CD14-positive monocyte (primary cell): ENCODE measurements around the gene KIAA1549. TPM values are rescaled to one million over a fixed set of nuclear protein-coding genes. Genes with fewer than 3 reads are reported as not detected.

ENCODE experiments used
- DNase-seq, 3 donors: peaks; one replicate each; pipeline ENCODE4 v3.0.0-alpha.2; 2011 to 2022
- H2AFZ ChIP-seq: 2 replicates; pipeline ENCODE4 v1.6.0; 2012; ENCODE audit warnings: mild to moderate bottlenecking, low read depth, low read length, inconsistent platforms; ENCODE audit not compliant: insufficient read depth, poor library complexity, severe bottlenecking
- H3K27ac ChIP-seq, 2 donors: 1 replicate in 1 of 2; 2 replicates in 1 of 2; pipeline ENCODE4 v1.5.1; 2012 to 2013; ENCODE audit warnings: low read length in 2 of 2, control low read depth in 1 of 2, inconsistent platforms in 1 of 2, low read depth in 1 of 2, mild to moderate bottlenecking in 1 of 2
- H3K27me3 ChIP-seq, 2 donors: one replicate each; pipeline versions ENCODE4 v1.6.0 to v1.6.1; 2011 to 2013; ENCODE audit warnings: low read length in 2 of 2; ENCODE audit not compliant: control insufficient read depth in 2 of 2, insufficient read depth in 2 of 2
- H3K36me3 ChIP-seq, 2 donors: replicated peaks in 1 of 2; 1 replicate in 1 of 2; 2 replicates in 1 of 2; pipeline versions ENCODE4 v1.5.1 to v1.6.1; 2012 to 2013; ENCODE audit warnings: low read length in 2 of 2, control low read depth in 1 of 2, inconsistent platforms in 1 of 2, mild to moderate bottlenecking in 1 of 2; ENCODE audit not compliant: insufficient read depth in 2 of 2, control insufficient read depth in 1 of 2
- H3K4me1 ChIP-seq, 2 donors: 1 replicate in 1 of 2; 2 replicates in 1 of 2; pipeline versions ENCODE4 v1.5.1 to v1.6.1; 2012 to 2013; ENCODE audit warnings: low read length in 2 of 2, control low read depth in 1 of 2, inconsistent platforms in 1 of 2, mild to moderate bottlenecking in 1 of 2, moderate library complexity in 1 of 2; ENCODE audit not compliant: insufficient read depth in 2 of 2, control insufficient read depth in 1 of 2
- H3K4me2 ChIP-seq: replicated peaks from 2 replicates; pipeline ENCODE3; 2012; ENCODE audit warnings: low read length, moderate library complexity, mild to moderate bottlenecking; ENCODE audit not compliant: poor library complexity, severe bottlenecking; ENCODE audit errors: extremely low read depth
- H3K4me3 ChIP-seq, 3 experiments: fragments of 200-600 bp in 1 of 3; sonication (generic) in 1 of 3; replicated peaks in 1 of 3; 1 replicate in 2 of 3; 2 replicates in 1 of 3; pipeline ENCODE4 v1.5.1; 2011 to 2013; ENCODE audit warnings: low read length in 3 of 3, mild to moderate bottlenecking in 3 of 3, control low read depth in 2 of 3, low read depth in 2 of 3, inconsistent platforms in 1 of 3, moderate library complexity in 1 of 3
- H3K79me2 ChIP-seq: 2 replicates; pipeline ENCODE4 v1.6.0; 2012; ENCODE audit warnings: mild to moderate bottlenecking, control low read depth, inconsistent platforms, low read length, moderate library complexity; ENCODE audit not compliant: insufficient read depth
- H3K9ac ChIP-seq: 2 replicates; pipeline ENCODE4 v1.6.0; 2017; ENCODE audit warnings: low read length, mild to moderate bottlenecking; ENCODE audit not compliant: insufficient read depth, poor library complexity, severe bottlenecking
- H3K9me3 ChIP-seq, 2 donors: replicated peaks in 1 of 2; 1 replicate in 1 of 2; 2 replicates in 1 of 2; pipeline versions ENCODE4 v1.5.1 to v1.6.1; 2012 to 2013; ENCODE audit warnings: low read length in 2 of 2, control low read depth in 1 of 2; ENCODE audit not compliant: control insufficient read depth in 1 of 2, insufficient read depth in 1 of 2
- H4K20me1 ChIP-seq: 2 replicates; pipeline ENCODE4 v1.6.0; 2012; ENCODE audit warnings: mild to moderate bottlenecking, low read length, control low read depth, moderate library complexity; ENCODE audit not compliant: insufficient read depth
- H3K27ac Mint-ChIP-seq, 7 donors: one replicate each; pipeline ENCODE4 v1.8.0; 2020; ENCODE audit warnings: mild to moderate bottlenecking in 7 of 7, mixed read lengths in 7 of 7, moderate library complexity in 6 of 7, inconsistent platforms in 2 of 7
- H3K27me3 Mint-ChIP-seq, 3 donors: one replicate each; pipeline ENCODE4 v1.8.0; 2021 to 2022; ENCODE audit warnings: low read depth in 3 of 3, mild to moderate bottlenecking in 3 of 3, mixed read lengths in 3 of 3, moderate library complexity in 3 of 3, inconsistent platforms in 1 of 3
- H3K36me3 Mint-ChIP-seq, 2 donors: one replicate each; pipeline ENCODE4 v1.8.0; 2020; ENCODE audit warnings: mixed read lengths in 2 of 2, inconsistent platforms in 1 of 2, mild to moderate bottlenecking in 1 of 2
- H3K4me1 Mint-ChIP-seq: one replicate; pipeline ENCODE4 v1.8.0; 2020; ENCODE audit warnings: mild to moderate bottlenecking, mixed read lengths
- H3K4me3 Mint-ChIP-seq, 2 donors: one replicate each; pipeline ENCODE4 v1.8.0; 2020; ENCODE audit warnings: mild to moderate bottlenecking in 2 of 2, mixed read lengths in 2 of 2, moderate library complexity in 1 of 2
- H3K9me3 Mint-ChIP-seq, 7 donors: one replicate each; pipeline ENCODE4 v1.8.0; 2020 to 2022; ENCODE audit warnings: mixed read lengths in 7 of 7, mild to moderate bottlenecking in 6 of 7, moderate library complexity in 6 of 7, inconsistent platforms in 2 of 7
- WGBS: methylation state at CpG from one replicate; pipeline ENCODE4 v1.1.5; 2013; ENCODE audit warnings: missing lambda C conversion rate; ENCODE audit not compliant: insufficient coverage; 5-methylcytosine and 5-hydroxymethylcytosine counted together
- intact Hi-C, 2 donors: fragments of 100-400 bp; cut with micrococcal nuclease; formaldehyde crosslinking; loops; one replicate each; pipeline versions ENCODE4 v1.15.0 to v1.15.1; 2023
- polyA plus RNA-seq, 3 donors: library from polyadenylated mRNA; depleted of rRNA in 1 of 3; unstranded in 2 of 3; stranded (reverse) in 1 of 3; fragments of 300-500 nt in 2 of 3; fragments of >200 nt in 1 of 3; fragmentation: Illumina TruSeq in 2 of 3; gene quantifications; 1 replicate in 2 of 3; 2 replicates in 1 of 3; pipeline ENCODE4 v1.2.3, GENCODE V29; 2012 to 2021
- TF ChIP-seq, protein P1 (sequence below): fragments of 200-600 bp; IDR thresholded peaks from one replicate; pipeline ENCODE4 v1.8.0; 2022; ENCODE audit warnings: antibody characterized with exemption, mild to moderate bottlenecking

KIAA1549 gene
- polyA plus RNA-seq, 3 donors, result 0.03 TPM; not detected in 1

GRCh38 chr7:138849701-138850100 lies 131.5 kb downstream of the KIAA1549 start:
- Histone ChIP-seq H3K4me1 (no peaks in the 10 kb centered on the region), H3K9me3 (no peaks in the 10 kb centered on the region), H3K36me3 (no peaks in the 10 kb centered on the region), H3K79me2 (no peaks in the 10 kb centered on the region), H3K4me2 (no peak overlapping the region), H3K27me3 (no peaks in the 10 kb centered on the region), H4K20me1 (no peaks in the 10 kb centered on the region), H3K9ac (no peak overlapping the region), H2AFZ (no peak overlapping the region), H3K4me3 (no peak overlapping the region), H3K27ac (no peak overlapping the region)
- Mint-ChIP-seq H3K4me1 (no peaks in the 10 kb centered on the region), H3K9me3 (no peaks in the 10 kb centered on the region), H3K36me3 (no peaks in the 10 kb centered on the region), H3K27ac (no peak overlapping the region), H3K4me3 (no peak overlapping the region), H3K27me3 (no peaks in the 10 kb centered on the region)
- WGBS, result 100% methylated on average over 3 of the region's 5 CpGs
- TF ChIP-seq, protein P1, sequence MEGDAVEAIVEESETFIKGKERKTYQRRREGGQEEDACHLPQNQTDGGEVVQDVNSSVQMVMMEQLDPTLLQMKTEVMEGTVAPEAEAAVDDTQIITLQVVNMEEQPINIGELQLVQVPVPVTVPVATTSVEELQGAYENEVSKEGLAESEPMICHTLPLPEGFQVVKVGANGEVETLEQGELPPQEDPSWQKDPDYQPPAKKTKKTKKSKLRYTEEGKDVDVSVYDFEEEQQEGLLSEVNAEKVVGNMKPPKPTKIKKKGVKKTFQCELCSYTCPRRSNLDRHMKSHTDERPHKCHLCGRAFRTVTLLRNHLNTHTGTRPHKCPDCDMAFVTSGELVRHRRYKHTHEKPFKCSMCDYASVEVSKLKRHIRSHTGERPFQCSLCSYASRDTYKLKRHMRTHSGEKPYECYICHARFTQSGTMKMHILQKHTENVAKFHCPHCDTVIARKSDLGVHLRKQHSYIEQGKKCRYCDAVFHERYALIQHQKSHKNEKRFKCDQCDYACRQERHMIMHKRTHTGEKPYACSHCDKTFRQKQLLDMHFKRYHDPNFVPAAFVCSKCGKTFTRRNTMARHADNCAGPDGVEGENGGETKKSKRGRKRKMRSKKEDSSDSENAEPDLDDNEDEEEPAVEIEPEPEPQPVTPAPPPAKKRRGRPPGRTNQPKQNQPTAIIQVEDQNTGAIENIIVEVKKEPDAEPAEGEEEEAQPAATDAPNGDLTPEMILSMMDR, result no peak
- intact Hi-C loops, result no loop called here
- DNase-seq, result no peak

- Histone ChIP-seq H3K9ac (no peak overlapping the region), H3K36me3 (no peaks in the 10 kb centered on the region), H4K20me1 (no peaks in the 10 kb centered on the region), H3K9me3 (no peaks in the 10 kb centered on the region), H3K27ac (no peak overlapping the region), H2AFZ (no peak overlapping the region), H3K79me2 (no peaks in the 10 kb centered on the region), H3K27me3 (no peaks in the 10 kb centered on the region), H3K4me3 (no peak overlapping the region), H3K4me1 (no peaks in the 10 kb centered on the region), H3K4me2 (no peak overlapping the region)
- intact Hi-C loops, result no loop called here
- H3K4me3 Mint-ChIP-seq, result no peak overlapping the region
- H3K27ac Mint-ChIP-seq, result no peak overlapping the region
- no peaks in the 10 kb centered on the region for H3K27me3 Mint-ChIP-seq
- DNase-seq, result no peak
- WGBS, result no CpG with 5 or more reads among the region's 3 CpGs
- TF ChIP-seq, protein P1, result no peak
- no peaks in the 10 kb centered on the region for H3K4me1 Mint-ChIP-seq
- no peaks in the 10 kb centered on the region for H3K36me3 Mint-ChIP-seq
- no peaks in the 10 kb centered on the region for H3K9me3 Mint-ChIP-seq
Observed at GRCh38 chr7:138848056-138848980, 132.9 kb downstream of the KIAA1549 start.
